H1 (cell line): Measurements from ENCODE around the gene HNF1B. TPM values are rescaled to one million over a fixed set of nuclear protein-coding genes. Genes with fewer than 3 reads are reported as not detected.
"Not testable (repeated sequence)": the region's sequence is repeated elsewhere in the genome, so short reads cannot be mapped to it uniquely, and the experiment has no call there.

ENCODE experiments used
- CTCF ChIA-PET: fragments of 300-600 bp; sonication (Branson Sonifier 250); formaldehyde crosslinking; loops from one replicate; lab custom pipeline; 2021; ENCODE audit not compliant: partially characterized antibody; lab: Charles Lee
- POLR2A ChIA-PET: fragments of 300-600 bp; sonication (Branson Sonifier 250); formaldehyde crosslinking; loops from one replicate; lab custom pipeline; 2021; ENCODE audit warnings: inconsistent platforms; ENCODE audit not compliant: partially characterized antibody; lab: Charles Lee
- DNase-seq, 2 experiments: peaks; one replicate each; pipeline versions ENCODE4 v3.0.0 to v3.0.0-alpha.2; 2010 to 2022; ENCODE audit warnings: low spot score in 2 of 2, low read depth in 1 of 2, mixed read lengths in 1 of 2
- FAIRE-seq: peaks from 2 replicates; lab custom pipeline; 2011; peaks lifted over from hg19 to GRCh38; lab: Jason Lieb, UNC
- H2AFZ ChIP-seq: 2 replicates; pipeline ENCODE4 v1.8.1; 2012; ENCODE audit warnings: low read length, inconsistent platforms
- H2AK5ac ChIP-seq: 2 replicates; pipeline ENCODE4 v1.6.1; 2013; ENCODE audit warnings: low read depth, low read length
- H2BK120ac ChIP-seq: replicated peaks from 2 replicates; pipeline ENCODE3; 2013; ENCODE audit warnings: low read depth, low read length, inconsistent platforms
- H2BK12ac ChIP-seq: 2 replicates; pipeline ENCODE4 v1.6.1; 2013; ENCODE audit warnings: low read depth, low read length
- H2BK15ac ChIP-seq: 2 replicates; pipeline ENCODE4 v1.6.1; 2013; ENCODE audit warnings: low read length
- H2BK20ac ChIP-seq: 2 replicates; pipeline ENCODE4 v1.6.1; 2013; ENCODE audit warnings: low read length
- H2BK5ac ChIP-seq: 2 replicates; pipeline ENCODE4 v1.6.1; 2013; ENCODE audit warnings: low read depth, low read length
- H3K14ac ChIP-seq: 2 replicates; pipeline ENCODE4 v1.6.1; 2013; ENCODE audit warnings: inconsistent platforms; ENCODE audit not compliant: insufficient read length
- H3K18ac ChIP-seq: 2 replicates; pipeline ENCODE4 v1.6.1; 2013; ENCODE audit warnings: low read length; ENCODE audit errors: extremely low read depth
- H3K23ac ChIP-seq: 2 replicates; pipeline ENCODE4 v1.6.1; 2013; ENCODE audit warnings: inconsistent platforms; ENCODE audit not compliant: insufficient read length
- H3K23me2 ChIP-seq: 2 replicates; pipeline ENCODE4 v1.6.1; 2013; ENCODE audit warnings: low read depth, low read length
- H3K27ac ChIP-seq: 2 replicates; pipeline ENCODE4 v1.6.1; 2011; ENCODE audit warnings: low read depth, low read length, inconsistent platforms
- H3K27me3 ChIP-seq, 4 experiments: replicated peaks in 1 of 4; 1 replicate in 1 of 4; 2 replicates in 3 of 4; pipeline versions ENCODE4 v1.6.1 to v1.8.1; 2011 to 2013; ENCODE audit warnings: low read length in 3 of 4, mild to moderate bottlenecking in 3 of 4, inconsistent platforms in 2 of 4, mixed read lengths in 2 of 4, moderate library complexity in 1 of 4; ENCODE audit not compliant: control insufficient read depth in 3 of 4, insufficient read depth in 3 of 4; ENCODE audit errors: extremely low read depth in 1 of 4
- H3K36me3 ChIP-seq, 4 experiments: 2 replicates each; pipeline versions ENCODE4 v1.6.1 to v1.8.1; 2011 to 2013; ENCODE audit warnings: mild to moderate bottlenecking in 4 of 4, low read length in 3 of 4, moderate library complexity in 2 of 4, control low read depth in 1 of 4, inconsistent platforms in 1 of 4; ENCODE audit not compliant: insufficient read depth in 4 of 4, control insufficient read depth in 2 of 4
- H3K4ac ChIP-seq: replicated peaks from 2 replicates; pipeline ENCODE3; 2013; ENCODE audit warnings: low read length, low read depth, mixed read lengths, inconsistent platforms; ENCODE audit not compliant: insufficient read length
- H3K4me1 ChIP-seq, 4 experiments: replicated peaks in 1 of 4; 1 replicate in 1 of 4; 2 replicates in 3 of 4; pipeline versions ENCODE4 v1.6.1 to v1.8.1; 2011 to 2013; ENCODE audit warnings: low read length in 3 of 4, inconsistent platforms in 2 of 4, mixed read lengths in 1 of 4; ENCODE audit not compliant: insufficient read depth in 4 of 4, control insufficient read depth in 3 of 4
- H3K4me2 ChIP-seq, 2 experiments: 2 replicates each; pipeline versions ENCODE4 v1.6.1 to v1.8.1; 2011 to 2013; ENCODE audit warnings: low read depth in 2 of 2, low read length in 2 of 2, control low read depth in 1 of 2, inconsistent platforms in 1 of 2, mild to moderate bottlenecking in 1 of 2; ENCODE audit not compliant: insufficient read depth in 1 of 2
- H3K4me3 ChIP-seq, 4 experiments: fragments of 200-600, 300-600 bp in 1 of 4; sonication (generic), shearing (Covaris generic), sonication (Bioruptor Twin) in 1 of 4; 2 replicates each; pipeline versions ENCODE4 v1.5.1 to v1.8.1; 2011 to 2016; ENCODE audit warnings: low read length in 4 of 4, low read depth in 3 of 4, control low read depth in 2 of 4, inconsistent platforms in 2 of 4, mild to moderate bottlenecking in 2 of 4, mixed read lengths in 1 of 4, moderate library complexity in 1 of 4; ENCODE audit not compliant: insufficient read depth in 2 of 4; ENCODE audit errors: extremely low read depth in 1 of 4
- H3K56ac ChIP-seq: replicated peaks from 2 replicates; pipeline ENCODE3; 2013; ENCODE audit warnings: low read depth, mild to moderate bottlenecking, mixed read lengths, low read length, inconsistent platforms; ENCODE audit not compliant: insufficient read length
- H3K79me1 ChIP-seq: 2 replicates; pipeline ENCODE4 v1.6.1; 2013; ENCODE audit warnings: low read depth, low read length, control low read depth
- H3K79me2 ChIP-seq, 2 experiments: 2 replicates each; pipeline versions ENCODE4 v1.6.1 to v1.8.1; 2012 to 2013; ENCODE audit warnings: low read length in 2 of 2, mild to moderate bottlenecking in 2 of 2, inconsistent platforms in 1 of 2; ENCODE audit not compliant: insufficient read depth in 2 of 2, control insufficient read depth in 1 of 2
- H3K9ac ChIP-seq, 4 experiments: replicated peaks in 1 of 4; 1 replicate in 1 of 4; 2 replicates in 3 of 4; pipeline versions ENCODE4 v1.6.1 to v1.8.1; 2011 to 2013; ENCODE audit warnings: low read depth in 3 of 4, low read length in 3 of 4, control low read depth in 2 of 4, mild to moderate bottlenecking in 2 of 4, moderate library complexity in 2 of 4, inconsistent platforms in 1 of 4; ENCODE audit errors: extremely low read depth in 1 of 4
- H3K9me3 ChIP-seq, 2 experiments: 2 replicates each; pipeline versions ENCODE4 v1.6.1 to v1.8.1; 2012 to 2013; ENCODE audit warnings: mild to moderate bottlenecking in 2 of 2, moderate library complexity in 2 of 2, control low read depth in 1 of 2, inconsistent platforms in 1 of 2, low read depth in 1 of 2, low read length in 1 of 2, mixed read lengths in 1 of 2; ENCODE audit not compliant: insufficient read depth in 2 of 2
- H4K20me1 ChIP-seq, 2 experiments: replicated peaks in 1 of 2; 2 replicates each; pipeline versions ENCODE3 to v1.8.1; 2011 to 2013; ENCODE audit warnings: inconsistent platforms in 2 of 2, low read length in 2 of 2, mild to moderate bottlenecking in 1 of 2; ENCODE audit not compliant: insufficient read depth in 2 of 2, control insufficient read depth in 1 of 2
- H4K5ac ChIP-seq: 2 replicates; pipeline ENCODE4 v1.6.1; 2013; ENCODE audit warnings: low read length, low read depth, mixed read lengths, inconsistent platforms; ENCODE audit not compliant: insufficient read length
- H4K8ac ChIP-seq: 2 replicates; pipeline ENCODE4 v1.8.0; 2013; ENCODE audit warnings: mild to moderate bottlenecking, moderate library complexity, low read length, inconsistent platforms; ENCODE audit not compliant: insufficient read depth; ENCODE audit errors: extremely low read depth
- H4K91ac ChIP-seq: replicated peaks from 2 replicates; pipeline ENCODE3; 2013; ENCODE audit warnings: low read length, mixed read lengths, inconsistent platforms; ENCODE audit not compliant: insufficient read length
- WGBS, 2 experiments: shearing (Covaris generic) in 1 of 2; methylation state at CpG; one replicate each; pipeline versions ENCODE4 v1.1.6 to v1.1.7; 2013 to 2015; ENCODE audit warnings: low lambda C conversion rate in 2 of 2, mixed read lengths in 2 of 2, inconsistent platforms in 1 of 2, low coverage in 1 of 2, missing lambda C conversion rate in 1 of 2; ENCODE audit not compliant: insufficient replicate concordance in 2 of 2, insufficient coverage in 1 of 2, insufficient read length in 1 of 2; ENCODE audit errors: extremely low coverage in 1 of 2, missing lambda C conversion rate in 1 of 2; 5-methylcytosine and 5-hydroxymethylcytosine counted together
- polyA plus RNA-seq, 7 experiments: library from polyadenylated mRNA; depleted of rRNA in 3 of 7; stranded (reverse) in 5 of 7; unstranded in 2 of 7; fragments of >200 nt in 5 of 7; fragments of 200-250 nt in 2 of 7; gene quantifications; 1 replicate in 5 of 7; 2 replicates in 1 of 7; 4 replicates in 1 of 7; pipeline versions ENCODE4 v1.2.1 to v1.2.3, GENCODE V29; 2011 to 2013; ENCODE audit warnings: missing spikeins in 2 of 7, mixed read lengths in 2 of 7
- total RNA-seq: library from RNA; stranded (reverse); fragmentation: NEBNext Ultra II Directional; extraction: Animal tissue kit (Norgen Biotek cat#: 25700); gene quantifications from 2 replicates; pipeline ENCODE4 v1.2.1, GENCODE V29; 2021

Gene HNF1B
- total and polyA plus RNA-seq, 2 of the 8 experiments (the other 6 are each of a cell fraction or from before 2014, with no cell fraction given), result 0.13 to 0.30 TPM

GRCh38 chr17:37679995-37680394 lies 64.9 kb downstream of the HNF1B start:
- H3K18ac ChIP-seq, H2BK20ac ChIP-seq, H3K27me3 ChIP-seq, H3K79me2 ChIP-seq, H3K23me2 ChIP-seq, H2AK5ac ChIP-seq, H3K4me1 ChIP-seq, H3K4me3 ChIP-seq, H3K36me3 ChIP-seq, POLR2A ChIA-PET, FAIRE-seq, H3K56ac ChIP-seq, H3K23ac ChIP-seq, H4K8ac ChIP-seq, CTCF ChIA-PET, H3K4me2 ChIP-seq, H3K4ac ChIP-seq, H4K91ac ChIP-seq, H4K5ac ChIP-seq, H3K79me1 ChIP-seq, H3K9me3 ChIP-seq, H2BK5ac ChIP-seq, H3K27ac ChIP-seq, H4K20me1 ChIP-seq, H2BK12ac ChIP-seq, H3K9ac ChIP-seq, H2BK120ac ChIP-seq, H2AFZ ChIP-seq, H3K14ac ChIP-seq, DNase-seq, H2BK15ac ChIP-seq: not testable (repeated sequence)
- WGBS, 2 experiments, result 90% methylated on average over 1 of the region's 2 CpGs; no CpG with 5 or more reads in 1 of the 2 experiments
